ENCODE results near the gene ERVFRD-1.
"Not testable (repeated sequence)": the region's sequence is repeated elsewhere in the genome, so short reads cannot be mapped to it uniquely, and the experiment has no call there.

ERVFRD-1 gene

DNA sequence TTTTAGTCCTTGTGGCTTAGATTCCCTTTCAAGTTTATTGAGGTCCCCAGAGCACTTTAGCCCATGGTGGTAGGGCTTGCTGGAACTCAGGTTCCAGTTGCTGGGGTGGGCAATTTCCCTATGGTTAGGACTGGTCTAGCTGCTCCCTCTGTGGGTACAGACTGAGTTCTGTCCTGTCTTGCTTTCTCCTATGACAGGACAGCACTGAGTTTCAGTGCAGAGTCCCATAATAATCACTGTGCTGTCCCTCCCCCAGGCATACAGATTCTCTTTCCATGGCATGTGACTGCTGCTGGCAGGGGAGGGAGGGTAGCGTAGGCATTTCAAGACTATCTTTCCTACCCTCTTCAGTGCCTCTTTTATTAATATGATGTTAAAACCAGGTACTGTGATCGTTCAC is 17.1 kb upstream of the ERVFRD-1 start:
- DNase-seq (ENCODE audit: low read depth) = no peak

DNA sequence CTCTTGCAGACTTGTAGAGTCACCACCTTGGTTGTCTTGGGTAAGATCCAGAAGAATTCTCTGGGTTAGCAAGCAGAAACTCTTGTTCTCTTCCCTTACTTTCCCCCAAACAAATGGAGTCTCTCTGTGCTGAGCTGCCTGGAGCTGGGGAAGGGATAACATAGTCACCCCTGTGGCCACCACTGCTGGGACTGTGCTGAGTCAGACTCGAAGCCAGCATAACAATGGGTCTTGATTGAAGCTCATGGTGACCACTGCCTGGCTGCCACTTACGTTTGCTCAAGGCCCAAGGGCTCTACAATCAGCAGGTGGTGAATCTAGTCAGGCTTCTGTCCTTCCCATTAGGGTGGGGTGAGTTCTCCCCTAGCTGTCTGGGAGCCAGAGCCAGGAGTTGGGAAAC is 15.4 kb upstream of the ERVFRD-1 start:
- no peak for DNase-seq (ENCODE audit: low read depth)

DNA sequence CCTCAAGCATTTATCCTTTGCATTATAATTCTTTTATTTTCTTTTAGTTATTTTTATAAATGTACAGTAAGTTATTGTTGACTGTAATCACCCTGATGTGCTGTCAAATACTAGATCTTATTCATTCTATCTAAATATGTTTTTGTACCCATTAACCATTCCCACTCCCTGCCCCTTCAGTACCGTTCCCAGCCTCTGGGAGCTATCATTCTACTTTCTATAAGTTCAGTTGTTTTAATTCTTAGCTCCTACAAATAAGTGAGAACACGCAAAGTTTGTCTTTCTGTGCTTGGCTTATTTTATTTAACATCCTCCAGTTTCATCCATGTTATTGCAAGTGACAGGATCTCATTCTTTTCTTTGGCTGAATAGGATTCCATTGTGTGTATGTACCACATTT is 12.5 kb upstream of the ERVFRD-1 start:
- DNase-seq (ENCODE audit: low read depth) = no peak

DNA sequence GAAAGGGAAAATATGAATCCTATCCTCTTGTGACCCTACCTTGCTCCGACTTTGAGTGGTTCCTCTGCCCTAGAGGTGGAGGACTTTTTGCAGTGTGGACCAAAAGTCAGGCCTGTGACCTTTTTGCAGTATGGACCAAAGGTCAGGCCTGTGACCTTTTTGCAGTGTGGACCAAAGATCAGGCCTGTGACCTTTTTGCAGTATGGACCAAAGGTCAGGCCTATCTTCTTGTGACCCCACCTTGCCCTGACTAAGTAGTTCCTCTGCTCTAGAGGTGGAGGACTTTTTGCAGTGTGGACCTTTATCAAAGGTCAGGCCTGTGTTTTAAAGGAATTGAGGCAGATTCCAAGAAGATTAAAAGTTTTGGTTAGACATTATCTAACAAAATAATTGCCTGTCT is 10.9 kb upstream of the ERVFRD-1 start:
- DNase-seq (ENCODE audit: low read depth) = no peak

DNA sequence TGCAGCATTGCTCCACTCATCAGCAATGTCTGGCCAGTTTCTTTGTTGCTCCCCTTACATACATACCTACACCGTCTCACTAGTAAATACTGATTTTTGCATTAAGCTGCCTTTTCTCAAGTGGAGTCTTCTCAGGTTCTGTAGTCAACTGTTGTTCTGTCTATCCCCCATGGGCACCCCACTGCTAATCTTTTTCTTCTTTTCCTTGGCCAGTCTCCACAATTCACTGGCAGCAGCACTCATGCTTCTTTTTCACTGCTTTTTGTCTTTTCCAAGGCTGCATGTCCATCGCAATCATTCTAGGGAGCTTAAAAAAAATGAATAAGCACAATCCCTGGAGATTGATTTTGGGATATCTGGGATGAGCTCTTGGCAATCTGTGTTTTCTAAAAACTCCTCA is 10.3 kb upstream of the ERVFRD-1 start:
- DNase-seq (ENCODE audit: low read depth) = no peak

DNA sequence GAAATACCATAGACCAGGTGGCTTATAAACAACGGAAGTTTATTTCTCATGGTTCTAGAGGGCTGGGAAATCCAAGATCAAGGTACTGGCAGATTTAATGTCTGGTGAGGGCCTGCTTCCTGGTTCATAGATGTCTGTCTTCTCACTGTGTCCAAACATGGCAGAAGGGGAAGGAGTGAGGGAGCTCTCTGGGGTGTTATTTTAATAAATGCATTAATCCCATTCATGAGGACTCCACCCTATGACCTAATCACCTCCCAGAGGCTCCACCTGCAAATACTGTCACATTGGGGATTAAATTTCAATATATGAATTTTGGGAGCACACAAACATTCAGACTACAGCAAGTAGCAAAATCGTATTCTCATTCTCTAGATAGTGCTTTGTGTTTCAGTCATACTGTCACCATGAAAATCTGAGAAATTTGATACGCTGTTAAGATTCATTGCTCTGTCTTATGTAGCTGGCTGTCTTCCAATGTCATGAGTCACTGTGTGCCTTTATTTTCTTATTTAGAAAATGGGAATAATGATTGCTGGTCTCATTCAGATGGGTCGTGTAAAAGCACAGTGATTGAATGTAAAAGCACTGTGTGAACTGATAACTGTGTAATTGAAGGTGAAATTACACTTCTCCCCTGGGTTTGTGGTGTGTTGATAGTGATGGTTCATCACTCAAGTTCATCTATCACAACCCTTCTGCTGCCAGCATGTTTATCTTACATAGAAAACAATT is 8.9 kb upstream of the ERVFRD-1 start:
- no peak for DNase-seq (ENCODE audit: low read depth)

DNA sequence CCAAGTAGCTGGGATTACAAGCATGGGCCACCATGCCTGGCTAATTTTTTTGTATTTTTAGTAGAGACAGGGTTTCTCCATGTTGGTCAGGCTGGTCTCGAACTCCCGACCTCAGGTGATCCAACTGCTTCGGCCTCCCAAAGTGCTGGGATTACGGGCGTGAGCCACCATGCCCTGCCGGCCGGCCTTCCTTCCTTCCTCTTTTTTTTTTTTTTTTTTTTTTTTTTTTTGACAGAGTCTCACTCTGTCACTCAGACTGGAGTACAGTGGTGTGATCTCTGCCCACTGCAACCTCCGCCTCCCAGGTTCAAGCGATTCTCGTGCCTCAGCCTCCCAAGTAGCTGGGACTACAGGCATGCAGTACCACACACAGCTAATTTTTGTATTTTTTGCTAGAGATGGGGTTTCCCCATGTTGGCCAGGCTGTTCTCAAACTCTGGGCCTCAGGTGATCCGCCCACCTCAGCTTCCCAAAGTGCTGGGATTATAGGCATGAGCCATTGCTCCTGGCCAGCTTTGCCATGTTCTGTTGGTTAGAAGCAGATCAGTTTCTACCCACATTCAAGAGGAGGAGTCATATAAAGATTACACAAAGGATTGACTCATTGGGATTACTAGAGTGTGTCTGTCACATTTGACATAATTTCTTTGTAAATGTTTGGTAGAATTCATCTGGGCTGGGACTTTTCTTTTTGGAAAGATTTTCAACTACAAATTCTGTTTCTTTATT is 4.4 kb upstream of the ERVFRD-1 start:
- not testable (repeated sequence) for DNase-seq (ENCODE audit: low read depth)

DNA sequence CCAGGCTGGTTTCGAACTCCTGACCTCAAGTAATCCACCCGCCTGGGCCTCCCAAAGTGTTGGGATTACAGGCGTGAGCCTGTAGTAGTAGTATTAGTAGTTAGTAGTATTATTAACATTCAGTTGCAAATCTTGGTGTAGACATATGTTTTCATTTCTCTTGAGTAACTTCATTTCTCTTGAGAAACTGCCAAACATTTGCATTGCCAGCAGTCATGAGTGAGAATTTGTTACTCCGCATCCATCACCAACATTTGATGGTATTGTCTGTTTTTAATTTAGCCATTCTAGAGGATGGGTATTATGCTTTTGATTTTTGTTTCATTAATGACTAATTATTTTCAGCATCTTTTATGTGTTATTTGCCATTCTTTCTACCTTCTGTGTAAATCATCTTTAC is 1.5 kb upstream of the ERVFRD-1 start:
- no peak for DNase-seq (ENCODE audit: low read depth)

DNA sequence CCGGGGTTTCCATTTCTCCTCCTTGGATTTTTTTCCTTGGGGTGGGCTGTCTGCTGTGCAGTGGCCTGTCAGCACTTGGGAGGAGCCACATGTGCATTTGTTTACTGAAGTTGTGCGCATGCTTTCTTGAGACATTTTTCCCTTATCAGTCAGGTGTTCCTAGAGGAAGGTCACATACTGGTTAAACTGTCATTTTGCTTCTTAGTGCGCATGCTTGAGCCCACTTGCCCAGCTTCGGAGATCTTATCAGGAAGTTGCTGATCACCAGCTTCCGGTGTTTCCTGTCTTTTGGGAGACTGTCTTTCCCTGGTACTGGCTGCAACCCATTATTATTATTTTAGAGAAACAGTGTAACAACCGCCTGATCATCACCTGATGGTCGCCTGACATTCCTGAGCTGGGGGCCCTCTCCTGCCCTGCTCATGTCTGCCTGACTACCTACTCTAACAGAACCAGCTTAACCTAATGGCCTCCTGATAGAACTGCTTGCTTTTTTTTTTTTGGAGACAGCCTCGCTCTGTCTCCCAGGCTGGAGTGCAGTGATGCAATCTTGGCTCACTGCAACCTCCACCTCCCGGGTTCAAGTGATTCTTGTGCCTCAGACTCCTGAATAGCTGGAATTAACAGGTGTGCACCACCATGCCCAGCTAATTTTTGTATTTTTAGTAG is 378 bp upstream of the ERVFRD-1 start:
- DNase-seq (ENCODE audit: low read depth) = no peak

DNA sequence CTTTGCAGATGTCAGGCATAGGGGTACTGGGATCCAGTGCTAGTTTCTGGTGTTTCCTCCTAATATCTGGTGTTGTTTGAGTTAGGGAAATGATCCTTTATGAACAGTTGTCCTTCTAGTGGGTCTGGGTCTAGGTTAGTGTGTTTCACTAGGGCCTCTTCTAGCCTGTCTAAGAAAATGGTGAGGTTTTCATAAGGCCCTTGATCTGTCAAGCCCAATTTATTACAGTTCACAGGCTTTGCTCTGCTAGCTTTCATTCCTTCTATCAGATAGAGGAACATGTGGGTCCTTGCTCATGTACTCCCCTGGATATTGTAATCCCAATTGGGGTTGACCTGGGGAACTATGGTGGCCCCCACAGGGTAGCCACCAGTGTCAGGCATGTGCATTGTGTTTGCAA is 2.8 kb downstream of the ERVFRD-1 start:
- DNase-seq (ENCODE audit: low read depth) = no peak

DNA sequence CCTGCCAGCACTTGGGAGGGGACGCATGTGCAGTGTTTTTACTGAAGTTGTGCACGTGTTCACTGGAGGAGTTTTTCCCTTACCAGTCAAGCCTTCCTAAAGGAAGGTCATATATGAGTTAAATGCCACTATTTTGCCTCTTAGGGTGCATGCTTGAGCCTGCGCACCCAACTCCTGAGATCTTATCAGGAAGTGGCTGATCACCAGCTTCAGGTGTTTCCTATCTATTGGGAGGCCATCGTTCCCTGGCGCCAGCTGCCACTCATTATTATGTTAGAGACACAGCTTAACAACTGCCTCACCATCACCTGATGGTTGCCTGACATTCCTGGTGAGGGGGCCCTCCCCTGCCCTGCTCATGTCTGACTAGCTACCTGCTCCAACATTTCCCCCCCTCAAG is 8.5 kb downstream of the ERVFRD-1 start:
- DNase-seq (ENCODE audit: low read depth) = no peak

DNA sequence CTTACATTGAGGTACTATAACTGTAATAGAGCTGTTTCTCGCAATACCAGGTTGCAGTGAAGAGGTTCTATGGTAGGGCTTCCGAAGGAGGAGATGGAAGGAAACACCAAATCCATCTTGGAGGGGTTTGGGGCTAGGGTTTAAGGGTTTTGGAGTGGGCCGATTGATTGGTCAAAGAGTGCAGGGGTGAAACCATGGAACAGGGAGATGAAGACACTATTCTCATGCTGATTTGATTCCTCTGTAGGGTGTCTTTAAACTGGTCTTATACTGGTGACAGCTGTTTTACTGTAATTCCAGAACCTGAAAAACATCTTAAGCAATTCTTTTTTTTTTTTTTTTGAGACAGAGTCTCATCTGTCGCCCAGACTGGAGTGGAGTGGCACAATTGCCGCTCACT is 10.1 kb downstream of the ERVFRD-1 start:
- no peak for DNase-seq (ENCODE audit: low read depth)

DNA sequence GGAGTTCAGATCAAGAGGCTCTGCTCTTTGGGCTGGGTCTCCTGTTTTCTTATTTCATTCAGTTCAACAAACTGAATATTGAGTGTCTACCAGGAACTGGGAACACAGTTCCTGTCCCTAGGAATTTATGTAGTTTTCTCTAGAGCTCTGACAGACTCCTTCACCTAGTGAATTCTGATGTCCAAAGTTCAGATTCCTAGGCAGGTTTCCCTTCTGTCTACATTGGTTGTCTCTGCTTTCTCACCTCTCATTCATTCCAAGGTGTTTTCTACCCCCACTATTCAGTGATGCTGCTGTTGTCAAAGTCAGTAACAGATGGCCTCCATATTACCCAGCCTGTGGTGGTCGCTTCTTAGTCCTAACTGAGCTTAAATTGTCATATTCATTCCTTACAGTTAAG is 13.5 kb downstream of the ERVFRD-1 start:
- DNase-seq (ENCODE audit: low read depth) = no peak

DNA sequence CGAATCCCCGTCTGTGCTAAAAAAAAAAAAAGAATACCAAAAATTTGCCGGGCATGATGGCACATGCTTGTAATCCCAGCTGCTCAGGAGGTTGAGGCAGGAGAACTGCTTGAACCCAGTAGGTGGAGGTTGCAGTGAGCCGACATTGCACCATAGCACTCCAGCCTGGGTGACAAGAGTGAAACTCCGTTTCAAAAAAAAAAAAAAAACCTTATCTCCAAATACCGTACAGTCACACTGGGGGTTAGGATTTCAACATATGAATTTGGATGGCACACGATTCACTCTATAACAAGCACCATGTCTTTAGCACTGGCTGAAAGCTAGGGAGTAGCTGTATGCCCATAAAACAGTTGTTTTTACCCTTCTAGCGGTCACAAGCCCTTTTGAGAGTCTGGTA is 14.0 kb downstream of the ERVFRD-1 start:
- no peak for DNase-seq (ENCODE audit: low read depth)

DNA sequence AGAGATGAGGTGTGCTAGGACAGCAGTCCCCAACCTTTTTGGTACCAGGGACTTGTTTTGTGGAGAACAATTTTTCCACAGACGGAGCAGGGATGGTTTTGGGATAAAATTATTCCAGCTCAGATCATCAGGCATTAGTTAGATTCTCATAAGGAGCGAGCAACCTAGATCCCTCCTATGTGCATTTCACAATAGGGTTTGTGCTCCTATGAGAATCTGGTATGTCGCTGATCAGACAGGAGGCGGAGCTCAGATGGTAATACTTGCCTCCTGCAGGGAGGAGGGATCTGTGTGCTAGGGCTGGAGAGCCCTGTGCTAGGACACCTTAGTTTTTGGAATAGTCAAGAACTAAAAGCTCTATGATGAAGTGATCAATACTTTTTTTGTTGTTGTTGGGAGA is 15.4 kb downstream of the ERVFRD-1 start:
- no peak for DNase-seq (ENCODE audit: low read depth)

DNA sequence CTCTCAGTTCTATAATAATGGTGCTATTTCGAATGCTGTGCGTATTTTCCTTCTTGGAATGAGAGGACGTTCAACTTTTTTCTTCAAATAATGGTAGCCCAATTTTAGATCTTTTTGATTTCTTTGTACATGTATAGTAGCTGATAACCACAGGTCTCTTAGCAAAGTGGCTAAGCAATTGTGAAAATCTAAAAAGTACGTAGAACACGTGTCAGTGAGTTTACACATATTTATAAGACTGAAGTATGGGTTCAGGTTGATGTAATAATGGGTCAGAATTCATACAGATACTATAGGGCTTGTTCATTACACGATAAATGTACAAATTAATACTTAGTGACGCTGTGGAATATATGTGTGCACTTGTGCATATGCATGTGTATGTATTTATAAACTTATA is 16.6 kb downstream of the ERVFRD-1 start:
- no peak for DNase-seq (ENCODE audit: low read depth)

DNA sequence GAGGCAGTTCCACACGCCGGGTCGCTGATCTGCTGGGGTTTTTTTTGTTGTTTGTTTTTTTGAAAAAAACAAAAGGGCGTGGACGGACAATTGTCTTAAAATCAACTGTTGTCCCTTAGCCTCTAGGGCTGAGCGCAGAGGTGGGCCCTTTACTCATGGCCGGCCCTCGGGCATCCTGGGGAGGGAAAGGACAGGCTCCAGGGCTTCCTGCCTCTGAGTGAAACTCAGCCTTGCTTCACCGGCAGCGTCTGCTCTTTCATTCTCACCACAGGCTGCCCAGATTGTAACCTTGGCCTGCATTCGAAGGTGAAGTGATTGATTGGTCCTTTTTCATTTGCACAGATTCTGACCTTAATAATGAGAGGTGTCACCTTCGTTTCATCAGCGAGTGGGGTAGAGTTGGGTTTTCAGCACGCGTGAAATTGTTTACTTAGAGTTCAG is 17.1 kb downstream of the ERVFRD-1 start:
- DNase-seq (ENCODE audit: low read depth) = peak; percentile 14

DNA sequence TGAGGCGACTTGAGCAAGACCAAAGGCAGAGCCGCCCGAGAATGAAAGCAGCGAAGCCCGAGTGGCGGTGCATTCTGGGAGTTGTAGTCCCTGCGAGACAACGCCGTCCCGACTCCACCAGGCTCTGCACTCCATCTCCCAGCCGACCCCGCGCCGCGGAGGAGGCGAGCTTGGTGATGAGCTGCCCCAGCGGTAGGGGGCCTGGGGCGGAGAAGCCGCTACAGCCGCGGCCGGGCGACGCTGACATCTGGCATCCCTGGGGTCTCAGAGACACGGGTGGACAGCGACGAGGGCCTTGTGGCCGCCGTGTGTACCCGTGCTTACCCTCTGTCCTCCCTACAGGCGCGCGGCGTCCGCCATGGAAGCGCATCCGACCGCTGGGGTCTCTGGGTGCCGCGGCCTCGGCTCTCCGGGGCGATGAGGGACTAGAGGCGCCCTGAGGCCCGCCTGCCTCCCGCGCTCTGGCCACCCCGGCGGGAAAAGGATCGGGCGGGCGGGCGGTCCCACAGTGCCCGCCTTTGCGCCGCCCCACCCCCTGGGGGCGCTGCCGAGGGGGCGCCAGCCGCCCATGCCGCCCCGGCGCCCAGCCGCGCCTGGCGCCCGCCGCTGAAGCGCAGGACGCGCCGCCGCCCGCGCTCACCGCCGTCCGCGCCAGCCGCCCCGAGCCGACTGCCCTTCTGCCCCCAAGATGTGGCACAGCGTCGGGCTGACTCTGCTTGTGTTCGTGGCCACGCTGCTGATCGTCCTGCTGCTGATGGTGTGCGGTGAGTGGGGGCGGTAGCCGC is 17.7 kb downstream of the ERVFRD-1 start, which contains the start of gene SMIM13:
Gene SMIM13 (plus strand): TSS at position 209 of the 785 bp plus-strand sequence. CDS start 480 bp downstream, at position 689.
- DNase-seq (ENCODE audit: low read depth) = peak; percentile 91

DNA sequence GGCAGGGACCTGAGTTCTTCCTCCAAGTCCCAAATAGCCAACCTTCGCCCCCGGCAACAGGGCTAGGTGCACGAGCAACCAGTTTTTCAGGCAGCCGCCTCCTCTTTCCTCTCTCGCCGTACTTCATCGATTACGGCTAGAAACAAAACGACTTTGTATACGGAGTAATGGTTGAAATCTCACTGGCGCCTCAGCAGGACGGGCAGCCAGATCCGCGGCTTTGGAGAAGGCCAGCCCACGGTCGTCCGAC is 18.2 kb downstream of the ERVFRD-1 start:
- no peak for DNase-seq (ENCODE audit: low read depth)

DNA sequence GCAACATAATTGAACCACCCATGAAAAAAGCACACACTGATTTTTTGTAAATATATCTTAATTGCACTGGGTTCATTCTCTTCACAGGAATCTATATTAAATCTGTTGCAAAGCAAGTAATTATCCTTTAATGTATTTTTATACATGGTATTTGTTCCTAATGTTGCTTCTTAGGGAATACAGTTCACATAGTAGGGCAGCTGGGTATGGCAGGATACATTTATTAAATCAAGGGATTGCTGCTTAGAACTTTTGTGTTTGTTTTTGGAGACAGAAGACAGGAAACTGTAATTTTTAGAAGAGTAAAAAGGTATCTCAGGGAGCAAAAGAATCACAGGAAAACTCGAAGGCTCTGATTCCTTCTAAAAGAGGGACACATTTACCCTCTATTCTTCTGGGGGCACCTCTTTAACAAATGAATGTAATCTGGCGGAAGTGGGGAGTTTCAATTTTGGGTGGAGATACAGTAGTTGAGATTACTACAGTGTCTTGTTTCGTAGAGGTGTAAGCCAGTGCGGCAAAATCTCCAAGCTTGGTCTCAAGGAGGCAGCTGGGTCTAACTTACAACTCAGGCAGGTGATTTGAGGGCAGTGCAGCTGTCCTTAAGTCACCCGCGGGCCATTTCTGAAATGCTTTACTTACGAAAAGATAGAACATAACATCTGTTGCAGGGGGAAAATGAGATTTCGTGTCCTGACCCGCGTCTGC is 18.7 kb downstream of the ERVFRD-1 start:
- no peak for DNase-seq (ENCODE audit: low read depth)

DNA sequence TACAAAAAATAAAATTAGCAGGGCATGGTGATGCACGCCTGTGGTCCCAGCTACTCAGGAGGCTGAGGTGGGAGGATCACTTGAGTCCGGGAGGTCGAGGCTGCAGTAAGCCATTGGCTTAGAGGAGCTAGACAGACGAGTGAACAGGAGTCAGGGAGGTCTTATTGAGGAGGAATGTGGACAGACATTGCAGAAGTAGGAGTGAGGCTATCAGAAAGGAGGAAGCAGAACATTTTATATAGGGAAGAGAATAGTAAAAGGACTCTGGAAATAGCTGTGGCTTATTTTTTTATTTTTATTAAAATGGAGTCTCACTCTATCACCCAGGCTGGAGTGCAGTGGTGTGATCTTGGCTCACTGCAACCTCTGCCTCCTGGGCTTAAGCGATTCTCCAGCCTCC is 20.4 kb downstream of the ERVFRD-1 start:
- not testable (repeated sequence) for DNase-seq (ENCODE audit: low read depth)

DNA sequence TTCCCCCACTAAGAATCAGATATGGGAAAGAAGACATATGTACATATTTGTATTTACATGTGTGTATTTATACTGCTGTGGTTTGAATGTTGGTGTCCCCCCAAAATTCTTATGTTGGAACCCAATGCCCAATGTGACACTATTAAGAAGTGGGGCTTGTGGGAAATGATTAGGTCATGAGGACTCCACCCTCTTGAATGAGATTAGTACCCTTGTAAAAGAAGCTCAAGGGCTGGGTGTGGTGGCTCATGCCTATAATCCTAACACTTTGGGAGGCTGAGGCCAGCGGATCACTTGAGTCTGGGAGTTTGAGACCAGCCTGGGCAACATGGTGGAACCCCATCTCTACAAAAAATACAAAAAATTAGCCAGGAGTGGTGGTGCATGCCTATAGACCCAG is 21.8 kb downstream of the ERVFRD-1 start:
- DNase-seq (ENCODE audit: low read depth) = no peak
